ENCODE results near the gene DEF6. TPM values are rescaled to one million over a fixed set of nuclear protein-coding genes. Genes with fewer than 3 reads are reported as not detected.

DEF6 gene
- total RNA-seq, 1 experiment from 2014 or later: 0.59 TPM

DNA sequence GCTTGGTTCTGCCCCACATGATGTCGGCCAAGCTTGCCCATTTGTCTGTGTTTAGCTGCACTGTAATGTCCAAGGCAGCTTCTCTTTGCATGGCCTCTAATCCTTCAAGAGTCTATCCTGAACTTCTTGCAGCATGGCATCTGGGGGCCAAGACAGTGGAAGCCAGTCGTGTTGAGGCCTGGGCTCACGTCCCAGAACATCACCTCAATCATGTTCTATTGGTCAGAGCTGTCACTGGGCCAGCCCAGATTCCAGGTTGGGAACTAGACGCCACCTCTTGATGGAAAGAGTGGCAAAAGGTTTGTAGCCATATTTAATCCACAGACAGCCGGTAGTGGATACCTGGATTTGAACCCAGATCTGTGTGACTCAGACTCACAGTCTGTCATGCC lies 70.0 kb downstream of the DEF6 start:
- DNase-seq (ENCODE audit: low read depth, low spot score): no peak
- no peak for ATAC-seq
- TF ChIP-seq TCF7L2 (IDR thresholded peaks at IDR 0.05; ENCODE audit: low read depth, low read length) (no peak), POLR2AphosphoS5 (IDR thresholded peaks at IDR 0.05; ENCODE audit: low read depth, low read length) (no peak), REST (IDR thresholded peaks at IDR 0.05; ENCODE audit: insufficient read depth in 1 of 2, low read depth in 2 of 2, low read length in 1 of 2) (no peak), SIN3A (IDR thresholded peaks at IDR 0.05; ENCODE audit: borderline replicate concordance, insufficient read depth, low read depth, low read length) (no peak)
- TF ChIP-seq, protein P1, sequence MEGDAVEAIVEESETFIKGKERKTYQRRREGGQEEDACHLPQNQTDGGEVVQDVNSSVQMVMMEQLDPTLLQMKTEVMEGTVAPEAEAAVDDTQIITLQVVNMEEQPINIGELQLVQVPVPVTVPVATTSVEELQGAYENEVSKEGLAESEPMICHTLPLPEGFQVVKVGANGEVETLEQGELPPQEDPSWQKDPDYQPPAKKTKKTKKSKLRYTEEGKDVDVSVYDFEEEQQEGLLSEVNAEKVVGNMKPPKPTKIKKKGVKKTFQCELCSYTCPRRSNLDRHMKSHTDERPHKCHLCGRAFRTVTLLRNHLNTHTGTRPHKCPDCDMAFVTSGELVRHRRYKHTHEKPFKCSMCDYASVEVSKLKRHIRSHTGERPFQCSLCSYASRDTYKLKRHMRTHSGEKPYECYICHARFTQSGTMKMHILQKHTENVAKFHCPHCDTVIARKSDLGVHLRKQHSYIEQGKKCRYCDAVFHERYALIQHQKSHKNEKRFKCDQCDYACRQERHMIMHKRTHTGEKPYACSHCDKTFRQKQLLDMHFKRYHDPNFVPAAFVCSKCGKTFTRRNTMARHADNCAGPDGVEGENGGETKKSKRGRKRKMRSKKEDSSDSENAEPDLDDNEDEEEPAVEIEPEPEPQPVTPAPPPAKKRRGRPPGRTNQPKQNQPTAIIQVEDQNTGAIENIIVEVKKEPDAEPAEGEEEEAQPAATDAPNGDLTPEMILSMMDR (IDR thresholded peaks at IDR 0.05): no peak
- in situ Hi-C loops (cut with HindIII; ENCODE audit: low pct_unique_long_range_greater_than_20kb, low sequenced_read_pairs) (no loop called here), intact Hi-C loops (cut with micrococcal nuclease; ENCODE audit: unreplicated experiment) (no loop called here)
- POLR2A ChIA-PET: no interaction called here
- no TSS peak for BruUV-seq (replicated peaks)
- no peak overlapping the region for H3K4me3 ChIP-seq (ENCODE audit: low read depth in 2 of 2, low read length in 2 of 2)
- CTCF ChIA-PET: interaction anchor here (0.6 kb wide), 1 partner anchor 112 kb away, joined by 3 read pairs; no protein-coding TSS in a partner anchor
- no peaks in the 10 kb centered on the region for H3K9me3 ChIP-seq (ENCODE audit: control insufficient read depth, insufficient read depth, low read depth, low read length)
- H3K27me3 ChIP-seq (ENCODE audit: control insufficient read depth, insufficient read depth, low read length): no peaks in the 10 kb centered on the region
- H3K4me1 ChIP-seq (ENCODE audit: control insufficient read depth, insufficient read depth, low read length): 0 out of 2 replicates have a peak, but pooled peaks cover 8% of the 10 kb centered on the region
- H3K27ac ChIP-seq (ENCODE audit: low read length): no peak overlapping the region
- H3K36me3 ChIP-seq (ENCODE audit: control insufficient read depth, insufficient read depth, low read length): no peaks in the 10 kb centered on the region

- H3K36me3 ChIP-seq (ENCODE audit: control insufficient read depth, insufficient read depth, low read length): no peaks in the 10 kb centered on the region
- H3K27me3 ChIP-seq (ENCODE audit: control insufficient read depth, insufficient read depth, low read length): no peaks in the 10 kb centered on the region
- no peak overlapping the region; the same call in 1 of the 2 replicates for H3K27ac ChIP-seq (ENCODE audit: low read length)
- H3K4me3 ChIP-seq (ENCODE audit: low read depth in 2 of 2, low read length in 2 of 2): no peak overlapping the region
- H3K4me1 ChIP-seq (ENCODE audit: control insufficient read depth, insufficient read depth, low read length): 0 out of 2 replicates have a peak, but pooled peaks cover 8% of the 10 kb centered on the region
- intact Hi-C loops (cut with micrococcal nuclease; ENCODE audit: unreplicated experiment): no loop called here
- in situ Hi-C loops (cut with HindIII; ENCODE audit: low pct_unique_long_range_greater_than_20kb, low sequenced_read_pairs): no loop called here
- TF ChIP-seq POLR2AphosphoS5 (IDR thresholded peaks at IDR 0.05; ENCODE audit: low read depth, low read length) (no peak), SIN3A (IDR thresholded peaks at IDR 0.05; ENCODE audit: borderline replicate concordance, insufficient read depth, low read depth, low read length) (no peak), TCF7L2 (IDR thresholded peaks at IDR 0.05; ENCODE audit: low read depth, low read length) (peak; percentile 72), REST (IDR thresholded peaks at IDR 0.05; ENCODE audit: insufficient read depth in 1 of 2, low read depth in 2 of 2, low read length in 1 of 2) (no peak)
- TF ChIP-seq, protein P1 (IDR thresholded peaks at IDR 0.05): no peak
- no TSS peak for BruUV-seq (replicated peaks)
- H3K9me3 ChIP-seq (ENCODE audit: control insufficient read depth, insufficient read depth, low read depth, low read length): no peaks in the 10 kb centered on the region
- peak; percentile 55 for ATAC-seq
- ChIA-PET POLR2A (interaction anchor here (0.5 kb wide), 1 partner anchor 25 kb away, joined by 4 read pairs; no protein-coding TSS in a partner anchor), CTCF (interaction anchor here (0.6 kb wide), 2 partner anchors 37 to 113 kb away, joined by 3 to 7 read pairs; no protein-coding TSS in a partner anchor)
- no peak for DNase-seq (ENCODE audit: low read depth, low spot score)
Measured at GRCh38 chr6:35368038-35368887, 70.6 kb downstream of the DEF6 start.

Measured in Panc1 (cell line).